Activated CD4-positive, CD25-positive, alpha-beta regulatory T cell treated with anti-CD3 and anti-CD28 coated beads, Interleukin-2, amount 50 U/mL, for 24 hours (primary cell): ENCODE data around the gene S100A4.
A peak's percentile ranks its signal among the peaks of the same experiment; 100 is the strongest.
"Not testable (repeated sequence)": the region's sequence is repeated elsewhere in the genome, so short reads cannot be mapped to it uniquely, and the experiment has no call there.

Source experiments
- ATAC-seq, 2 donors: fragments of 150-1000 bp; cut with Tn5 transposase; one replicate each; pipeline ENCODE4 v1.10.0; 2021; ENCODE audit warnings: mild to moderate bottlenecking in 1 of 2, moderate library complexity in 1 of 2

Gene S100A4

GRCh38 chr1:153545067-153546055 lies at the start of gene S100A4:
Gene S100A4, minus strand, starts transcription at chr1:153545806. Its CDS starts 1,012 bp downstream, at chr1:153544794.
- ATAC-seq = peak; percentile 87 to 93

- ATAC-seq = no peak
Observed at GRCh38 chr1:153592748-153593147, 47.1 kb upstream of the S100A4 start.

- ATAC-seq = no peak
Observed at GRCh38 chr1:153588482-153588881, 42.9 kb upstream of the S100A4 start.

GRCh38 chr1:153588033-153588432 lies 42.4 kb upstream of the S100A4 start:
- not testable (repeated sequence) for ATAC-seq

GRCh38 chr1:153587314-153587713 lies 41.7 kb upstream of the S100A4 start:
- no peak for ATAC-seq

- no peak for ATAC-seq
Observed at GRCh38 chr1:153586347-153586746, 40.7 kb upstream of the S100A4 start.

- no peak for ATAC-seq
Observed at GRCh38 chr1:153585006-153585405, 39.4 kb upstream of the S100A4 start.

- ATAC-seq = no peak
Observed at GRCh38 chr1:153583976-153584375, 38.4 kb upstream of the S100A4 start.

- ATAC-seq = not testable (repeated sequence)
Observed at GRCh38 chr1:153583514-153583913, 37.9 kb upstream of the S100A4 start.

GRCh38 chr1:153582836-153583235 lies 37.2 kb upstream of the S100A4 start:
- not testable (repeated sequence) for ATAC-seq

GRCh38 chr1:153578936-153579335 lies 33.3 kb upstream of the S100A4 start:
- ATAC-seq = no peak

GRCh38 chr1:153578490-153578889 lies 32.9 kb upstream of the S100A4 start:
- ATAC-seq = no peak

GRCh38 chr1:153577624-153578051 lies 32.0 kb upstream of the S100A4 start:
- no peak for ATAC-seq

GRCh38 chr1:153577138-153577537 lies 31.5 kb upstream of the S100A4 start:
- ATAC-seq = no peak

GRCh38 chr1:153575497-153575896 lies 29.9 kb upstream of the S100A4 start:
- not testable (repeated sequence) for ATAC-seq

- ATAC-seq = not testable (repeated sequence)
Observed at GRCh38 chr1:153575081-153575491, 29.5 kb upstream of the S100A4 start.

- ATAC-seq = no peak
Observed at GRCh38 chr1:153573351-153573750, 27.7 kb upstream of the S100A4 start.

- peak; percentile 88 to 89 for ATAC-seq
Observed at GRCh38 chr1:153572569-153573015, 27.0 kb upstream of the S100A4 start.

GRCh38 chr1:153571706-153572105 lies 26.1 kb upstream of the S100A4 start:
- ATAC-seq = no peak

- ATAC-seq = no peak
Observed at GRCh38 chr1:153570874-153571273, 25.3 kb upstream of the S100A4 start.

- ATAC-seq = no peak
Observed at GRCh38 chr1:153569465-153569864, 23.9 kb upstream of the S100A4 start.

- ATAC-seq = peak in 1 of 2 donors; percentile 6
Observed at GRCh38 chr1:153568367-153569099, 22.9 kb upstream of the S100A4 start.

GRCh38 chr1:153567621-153568366 lies 22.2 kb upstream of the S100A4 start:
- ATAC-seq = peak in 1 of 2 donors; percentile 36
